HG03520 (cell line): ENCODE measurements around the gene SMG6.
A peak's percentile ranks its signal among the peaks of the same experiment; 100 is the strongest.

Experiments
- ATAC-seq: cut with Tn5 transposase; IDR thresholded peaks from one replicate; pipeline ENCODE4 v1.9.1; 2021; ENCODE audit warnings: mild to moderate bottlenecking, moderate library complexity; ENCODE audit not compliant: unreplicated experiment

Gene SMG6

GRCh38 chr17:2051933-2052559 lies 251.5 kb downstream of the SMG6 start:
- ATAC-seq: no peak

- no peak for ATAC-seq
Observed at GRCh38 chr17:2051061-2051932, 252.3 kb downstream of the SMG6 start.

- ATAC-seq: peak; percentile 5
Observed at GRCh38 chr17:2050300-2051060, 253.1 kb downstream of the SMG6 start.

GRCh38 chr17:2049333-2050299 lies 254.0 kb downstream of the SMG6 start:
- peak; percentile 48 for ATAC-seq

- no peak for ATAC-seq
Observed at GRCh38 chr17:2048805-2049204, 254.8 kb downstream of the SMG6 start.

DNA sequence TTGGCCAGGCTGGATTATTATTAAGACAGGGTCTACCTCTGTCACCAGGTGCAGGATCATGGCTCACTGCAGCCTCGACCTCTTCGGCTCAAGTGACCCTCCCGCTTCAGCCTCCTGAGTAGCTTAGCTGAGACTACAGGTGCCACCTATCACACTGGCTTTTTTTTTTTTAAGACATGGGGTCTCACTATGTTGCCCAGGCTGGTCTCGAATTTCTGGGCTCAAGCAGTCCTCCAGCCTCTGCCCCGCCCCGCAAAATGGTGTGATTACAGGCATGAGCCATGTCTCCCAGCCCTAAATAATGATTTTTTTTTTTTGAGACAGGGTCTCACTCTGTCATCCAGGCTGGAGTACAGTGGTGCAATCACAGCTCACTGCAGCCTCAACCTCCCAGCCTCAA lies 256.0 kb downstream of the SMG6 start:
- ATAC-seq: no peak

GRCh38 chr17:2044263-2044894 lies 259.2 kb downstream of the SMG6 start:
- no peak for ATAC-seq

DNA sequence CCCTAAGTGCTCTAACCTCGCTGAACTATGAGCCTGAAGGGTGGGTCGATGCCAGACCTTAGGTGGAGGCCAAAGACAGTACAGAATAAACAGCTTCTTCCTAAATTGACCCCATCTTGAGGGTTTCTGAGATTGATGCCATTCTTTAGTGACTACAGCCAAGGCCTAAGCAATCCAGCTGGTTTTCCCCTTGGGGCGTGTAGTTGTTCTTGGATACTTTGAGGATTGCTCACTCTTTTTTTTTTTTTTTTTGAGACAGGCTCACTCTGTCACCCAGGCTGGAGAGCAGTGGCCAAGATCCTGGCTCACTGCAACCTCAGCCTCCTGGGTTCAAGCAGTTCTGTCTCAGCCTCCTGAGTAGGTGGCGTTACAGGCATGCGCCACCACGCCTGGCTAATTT lies 259.8 kb downstream of the SMG6 start:
- ATAC-seq: no peak

GRCh38 chr17:2042933-2043332 lies 260.7 kb downstream of the SMG6 start:
- ATAC-seq: no peak

- no peak for ATAC-seq
Observed at GRCh38 chr17:2042390-2042847, 261.2 kb downstream of the SMG6 start.

GRCh38 chr17:2041561-2042389 lies 261.8 kb downstream of the SMG6 start, which contains the start of gene OVCA2:
Gene OVCA2 (plus strand): TSS chr17:2042022. CDS start chr17:2042048, 26 bp downstream.
- peak; percentile 83 for ATAC-seq

DNA sequence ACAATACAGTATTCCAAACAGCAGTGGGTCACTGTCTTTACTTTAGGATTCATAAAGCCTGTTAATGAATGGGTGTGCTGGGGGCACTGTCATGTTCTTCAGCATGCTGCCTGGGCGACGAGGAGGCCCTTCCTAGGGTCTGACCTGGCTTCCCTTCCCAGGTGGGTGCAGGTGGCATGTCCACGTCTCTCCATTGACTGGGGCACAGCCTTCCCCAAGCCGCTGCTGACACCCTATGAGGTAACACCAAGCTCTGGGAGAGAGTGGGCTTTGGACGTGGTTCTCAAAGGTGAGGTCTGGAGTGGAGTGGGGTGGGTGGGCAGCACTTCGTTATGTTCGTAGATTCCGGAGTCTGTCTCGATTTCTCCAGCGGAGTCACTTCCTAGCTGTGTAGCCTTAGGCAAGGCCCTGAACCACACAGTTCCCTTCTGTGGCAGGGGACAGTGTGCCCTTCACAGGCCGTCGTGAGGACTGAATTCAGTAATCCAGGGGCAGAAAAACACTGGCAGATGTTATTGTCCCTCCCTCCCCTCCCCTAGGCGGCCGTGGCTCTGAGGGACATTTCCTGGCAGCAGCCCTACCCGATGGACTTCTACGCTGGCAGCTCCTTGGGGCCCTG lies 262.5 kb downstream of the SMG6 start:
- no peak for ATAC-seq

- no peak for ATAC-seq
Observed at GRCh38 chr17:2040219-2040827, 263.3 kb downstream of the SMG6 start.

DNA sequence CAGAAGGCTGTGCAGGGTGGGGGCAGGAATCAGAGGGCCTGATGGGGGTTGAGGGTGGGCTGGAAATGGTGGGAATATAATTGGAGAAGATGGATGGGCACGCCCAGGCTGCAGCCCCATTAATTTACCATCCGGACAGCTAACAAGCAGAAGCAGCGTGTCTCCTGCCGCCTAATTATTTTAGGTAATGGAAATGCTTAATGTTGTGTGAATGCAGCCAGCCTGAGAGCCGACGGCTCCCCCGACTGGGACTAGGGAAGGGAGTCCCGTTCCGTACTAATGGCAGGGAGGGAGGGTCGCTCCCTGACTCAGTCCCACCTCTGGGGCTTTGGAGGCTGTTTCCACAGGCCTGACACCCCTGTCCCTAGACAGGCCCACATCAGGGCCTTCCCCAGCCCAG lies 266.4 kb downstream of the SMG6 start:
- no peak for ATAC-seq

DNA sequence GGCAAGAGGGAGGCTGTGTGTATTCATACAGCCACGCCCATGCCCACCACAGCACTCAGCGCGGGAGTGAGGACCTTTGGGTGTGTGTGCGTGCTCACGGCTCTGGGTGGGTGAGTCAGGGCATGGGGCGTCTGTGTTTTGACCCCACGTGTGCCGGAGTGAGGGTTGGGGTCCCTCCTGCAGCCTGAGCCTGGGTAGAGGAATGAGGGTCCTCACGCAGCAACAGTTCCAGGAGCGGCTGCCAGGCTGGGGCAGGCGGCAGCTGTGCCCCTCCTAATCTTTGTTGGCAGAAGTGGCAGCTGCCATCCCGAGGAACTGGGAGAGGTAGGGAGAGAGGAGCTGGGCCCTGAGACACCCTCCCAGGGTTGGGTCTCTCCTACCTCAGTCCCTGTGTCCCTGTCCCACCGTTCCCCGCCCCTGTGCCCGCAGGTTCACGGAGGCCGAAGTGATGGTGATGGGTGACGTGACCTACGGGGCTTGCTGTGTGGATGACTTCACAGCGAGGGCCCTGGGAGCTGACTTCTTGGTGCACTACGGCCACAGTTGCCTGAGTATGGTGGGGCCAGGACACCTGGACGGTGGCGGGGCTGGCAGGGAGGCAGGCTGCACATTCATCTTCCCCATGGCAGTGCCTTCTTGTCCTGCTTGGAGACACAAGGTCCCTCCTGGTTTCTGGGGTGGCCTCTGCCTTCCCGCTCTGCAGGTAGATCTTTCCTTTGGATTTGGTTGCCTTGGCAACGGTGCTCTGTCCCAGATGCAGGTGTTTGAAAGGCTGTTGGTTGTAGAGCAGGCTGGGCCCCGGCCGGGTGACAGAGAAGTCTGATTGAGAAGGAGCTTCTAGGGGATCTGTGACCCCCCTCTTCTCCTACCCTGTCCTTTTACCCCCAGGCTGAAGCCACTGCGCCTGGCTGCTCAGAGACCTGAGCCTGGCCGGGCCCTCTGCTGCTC lies 267.8 kb downstream of the SMG6 start:
- no peak for ATAC-seq

DNA sequence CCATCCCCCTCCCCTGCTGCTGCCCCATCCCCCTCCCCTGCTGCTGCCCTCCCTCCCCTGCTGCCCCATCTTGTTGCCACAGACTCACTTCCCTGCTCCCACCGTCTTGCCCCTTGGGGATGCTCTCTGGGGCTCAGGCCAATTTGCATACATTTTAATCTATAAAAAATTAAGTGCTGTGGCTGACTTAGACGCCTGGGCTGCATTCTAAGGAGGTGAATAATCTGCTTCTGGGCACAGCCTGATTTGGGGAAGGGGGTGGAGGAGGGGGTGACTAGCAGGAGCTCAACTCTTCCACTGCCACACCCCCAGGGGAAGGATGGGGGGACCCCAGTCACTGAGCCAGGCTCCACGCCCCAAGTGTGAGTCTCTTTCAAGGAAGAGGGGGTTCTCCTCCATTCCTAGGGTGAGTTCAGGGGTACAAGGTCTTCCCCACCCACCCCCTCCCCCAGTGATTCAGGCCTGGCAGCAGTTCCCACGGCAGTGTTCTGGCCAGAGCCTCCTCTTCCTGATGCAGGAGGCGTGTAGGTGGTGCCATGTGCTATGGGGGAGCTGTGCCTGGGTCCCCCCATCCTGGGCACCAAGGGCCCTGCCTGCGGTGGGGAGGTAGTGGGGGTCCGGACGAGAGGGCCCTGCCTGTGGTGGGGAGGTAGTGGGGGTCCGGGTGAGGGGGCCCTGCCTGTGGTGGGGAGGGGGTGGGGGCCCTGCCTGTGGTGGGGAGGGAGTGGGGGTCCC lies 268.6 kb downstream of the SMG6 start:
- ATAC-seq: no peak
